ENCODE measurements around the gene SPATS2L.
A peak's percentile ranks its signal among the peaks of the same experiment; 100 is the strongest.

Gene SPATS2L

GRCh38 chr2:200306196-200306930 lies at the start of gene SPATS2L:
SPATS2L (plus strand) TSS chr2:200306693; CDS start chr2:200389245, 82,552 bp downstream.
- DNase-seq (ENCODE audit: low spot score): peak; percentile 68

GRCh38 chr2:200257570-200257969 lies 48.9 kb upstream of the SPATS2L start:
- no peak for DNase-seq (ENCODE audit: low spot score)

- no peak for DNase-seq (ENCODE audit: low spot score)
These were observed 48.4 kb upstream of the SPATS2L start for GRCh38 chr2:200258081-200258480.

GRCh38 chr2:200258881-200259576 lies 47.5 kb upstream of the SPATS2L start:
- no peak for DNase-seq (ENCODE audit: low spot score)

- no peak for DNase-seq (ENCODE audit: low spot score)
These were observed 46.9 kb upstream of the SPATS2L start for GRCh38 chr2:200259577-200259957.

GRCh38 chr2:200262047-200262446 lies 44.4 kb upstream of the SPATS2L start:
- no peak for DNase-seq (ENCODE audit: low spot score)

GRCh38 chr2:200263279-200263678 lies 43.2 kb upstream of the SPATS2L start:
- DNase-seq (ENCODE audit: low spot score): no peak

GRCh38 chr2:200264631-200265030 lies 41.9 kb upstream of the SPATS2L start:
- DNase-seq (ENCODE audit: low spot score): no peak

- no peak for DNase-seq (ENCODE audit: low spot score)
These were observed 40.1 kb upstream of the SPATS2L start for GRCh38 chr2:200266406-200266805.

- no peak for DNase-seq (ENCODE audit: low spot score)
These were observed 39.1 kb upstream of the SPATS2L start for GRCh38 chr2:200267350-200267749.

GRCh38 chr2:200270732-200271131 lies 35.8 kb upstream of the SPATS2L start:
- no peak for DNase-seq (ENCODE audit: low spot score)

- no peak for DNase-seq (ENCODE audit: low spot score)
These were observed 34.2 kb upstream of the SPATS2L start for GRCh38 chr2:200272320-200272719.

- peak; percentile 35 for DNase-seq (ENCODE audit: low spot score)
These were observed 32.1 kb upstream of the SPATS2L start for GRCh38 chr2:200274116-200275075.

- DNase-seq (ENCODE audit: low spot score): no peak
These were observed 31.0 kb upstream of the SPATS2L start for GRCh38 chr2:200275295-200276013.

GRCh38 chr2:200276472-200276871 lies 30.0 kb upstream of the SPATS2L start:
- DNase-seq (ENCODE audit: low spot score): no peak

- DNase-seq (ENCODE audit: low spot score): no peak
These were observed 27.7 kb upstream of the SPATS2L start for GRCh38 chr2:200278694-200279316.

GRCh38 chr2:200279857-200280256 lies 26.6 kb upstream of the SPATS2L start:
- no peak for DNase-seq (ENCODE audit: low spot score)

- DNase-seq (ENCODE audit: low spot score): no peak
These were observed 19.9 kb upstream of the SPATS2L start for GRCh38 chr2:200286578-200286977.

GRCh38 chr2:200288670-200289429 lies 17.6 kb upstream of the SPATS2L start:
- no peak for DNase-seq (ENCODE audit: low spot score)

- DNase-seq (ENCODE audit: low spot score): no peak
These were observed 10.4 kb upstream of the SPATS2L start for GRCh38 chr2:200296118-200296517.

All from putamen (tissue), 1 donor.